NCI-H2171 (cell line): ENCODE results near the gene HOXB8.

Source experiments
- DNase-seq: peaks from one replicate; lab custom pipeline; 2025; lab: John Stamatoyannopoulos, UW

Gene HOXB8

GRCh38 chr17:48615047-48615962 is at the start of gene HOXB8:
Gene HOXB8 (minus strand): TSS chr17:48615292. CDS start chr17:48614704, 588 bp downstream.
- DNase-seq: no peak

GRCh38 chr17:48663134-48663924 is 48.2 kb upstream of the HOXB8 start:
- DNase-seq: no peak

GRCh38 chr17:48655913-48656312 is 40.8 kb upstream of the HOXB8 start:
- no peak for DNase-seq

GRCh38 chr17:48649741-48650140 is 34.6 kb upstream of the HOXB8 start:
- no peak for DNase-seq

- DNase-seq: no peak
These were observed 32.8 kb upstream of the HOXB8 start for GRCh38 chr17:48647963-48648245.

DNA sequence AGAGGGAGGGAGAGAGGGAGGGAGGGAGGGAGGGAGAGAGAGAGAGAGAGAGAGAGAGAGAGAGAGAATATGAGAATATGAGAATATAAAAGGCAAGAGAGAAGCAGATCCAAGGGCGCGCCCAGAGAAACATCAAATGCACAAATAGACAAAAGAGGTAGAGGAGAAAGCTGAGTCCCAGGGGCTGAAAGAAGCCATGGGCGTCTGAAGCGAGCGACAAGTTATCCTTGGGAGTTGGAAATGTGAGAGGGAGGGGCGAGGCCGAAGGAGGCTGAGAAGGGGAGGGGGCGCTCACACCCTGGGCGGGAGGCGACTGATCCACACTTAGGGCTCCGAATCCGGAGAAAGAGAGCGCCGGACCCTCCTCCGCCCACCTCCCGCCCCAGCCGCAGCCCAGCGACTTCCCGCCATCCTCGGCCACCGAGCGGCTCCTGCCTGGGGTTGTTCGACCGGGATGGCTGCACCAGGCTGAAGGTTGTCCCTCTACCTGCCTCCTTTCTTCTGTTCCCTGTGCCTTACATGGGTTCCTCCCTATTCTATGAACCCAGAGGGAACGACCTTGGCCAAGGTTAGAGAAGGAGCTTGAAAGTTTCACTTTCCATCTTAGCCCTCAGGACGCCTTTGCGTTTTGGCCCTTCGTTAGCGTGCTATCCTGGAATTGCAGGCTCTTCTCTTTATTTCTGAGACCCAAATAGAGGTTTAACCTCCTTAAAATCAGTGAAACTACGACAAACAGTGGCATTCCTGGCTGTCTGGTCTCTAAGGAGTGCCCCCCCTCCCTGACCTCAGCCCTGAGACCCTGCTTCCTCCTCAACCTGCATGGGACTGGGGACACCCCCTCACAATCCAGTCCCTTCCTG is 32.2 kb upstream of the HOXB8 start:
- no peak for DNase-seq

DNA sequence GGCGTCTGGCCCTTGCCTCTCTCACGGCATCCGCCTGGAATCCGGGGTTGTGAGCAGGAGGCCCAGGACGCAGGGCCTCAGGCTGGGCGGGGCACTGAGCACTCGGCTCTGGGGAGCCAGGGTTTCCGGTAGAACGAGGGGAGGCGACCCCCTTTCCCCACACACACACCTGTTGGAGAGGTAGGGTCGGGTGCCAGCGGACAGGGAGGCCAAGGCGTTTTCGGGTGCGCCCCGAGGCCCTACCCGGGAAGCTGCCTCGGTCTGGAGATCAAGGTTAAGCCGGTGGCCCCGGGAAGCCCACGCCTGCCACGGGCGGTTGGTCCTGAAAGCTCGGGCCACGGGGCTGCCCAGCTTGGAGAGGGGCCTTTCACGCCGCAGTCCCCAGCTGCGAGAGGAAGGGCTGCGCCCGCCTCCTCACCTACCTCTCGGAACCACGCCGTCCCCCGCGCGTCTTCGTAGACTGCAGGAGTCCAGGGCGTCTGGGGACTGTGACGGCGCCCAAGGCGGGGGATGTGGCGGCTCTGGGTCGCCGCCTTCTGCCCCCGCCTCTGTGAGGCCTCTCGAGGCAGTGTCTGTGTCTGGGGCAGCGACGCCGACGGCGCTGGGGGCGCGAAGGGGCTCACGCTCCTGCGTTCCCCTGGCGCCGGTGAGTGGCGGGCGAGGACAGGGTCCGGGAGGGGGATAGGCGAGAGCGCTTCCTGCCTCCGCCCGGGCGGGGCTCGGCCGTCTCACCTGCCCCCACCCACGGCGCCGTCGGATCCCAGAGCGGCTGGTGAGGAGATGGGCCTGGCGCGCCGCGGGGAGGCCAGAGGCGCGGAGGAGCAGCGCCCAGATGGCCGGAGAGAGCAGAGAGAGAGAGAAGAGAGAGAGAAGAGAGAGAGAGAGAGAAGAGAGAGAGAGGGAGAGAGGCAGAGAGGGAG is 31.4 kb upstream of the HOXB8 start:
- DNase-seq: no peak

DNA sequence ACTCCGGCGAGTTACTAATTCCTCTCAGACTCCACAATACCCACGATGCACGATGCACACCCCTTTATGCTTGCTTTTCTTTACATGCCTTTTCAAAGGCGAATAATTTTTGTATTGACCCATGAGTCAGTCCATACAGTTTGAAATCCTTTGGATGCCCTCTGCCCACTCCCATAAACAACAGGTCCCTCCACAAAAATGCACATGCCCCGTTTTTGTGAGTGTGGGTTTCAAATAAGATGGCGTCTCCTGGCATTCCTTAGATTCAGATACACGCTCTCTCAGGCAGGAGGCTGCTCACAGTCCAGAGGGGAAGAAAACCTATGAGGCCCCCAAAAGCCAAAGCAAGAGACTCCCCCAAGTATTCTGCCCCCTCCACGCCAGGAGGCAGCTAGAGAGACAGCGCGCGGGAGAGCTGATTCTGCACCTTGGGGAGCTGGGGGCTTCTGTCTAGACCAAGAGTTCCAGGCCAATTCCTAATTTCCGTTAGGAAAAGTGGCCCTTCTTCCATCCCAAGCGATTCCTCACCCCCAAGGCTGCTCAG is 30.6 kb upstream of the HOXB8 start:
- no peak for DNase-seq

DNA sequence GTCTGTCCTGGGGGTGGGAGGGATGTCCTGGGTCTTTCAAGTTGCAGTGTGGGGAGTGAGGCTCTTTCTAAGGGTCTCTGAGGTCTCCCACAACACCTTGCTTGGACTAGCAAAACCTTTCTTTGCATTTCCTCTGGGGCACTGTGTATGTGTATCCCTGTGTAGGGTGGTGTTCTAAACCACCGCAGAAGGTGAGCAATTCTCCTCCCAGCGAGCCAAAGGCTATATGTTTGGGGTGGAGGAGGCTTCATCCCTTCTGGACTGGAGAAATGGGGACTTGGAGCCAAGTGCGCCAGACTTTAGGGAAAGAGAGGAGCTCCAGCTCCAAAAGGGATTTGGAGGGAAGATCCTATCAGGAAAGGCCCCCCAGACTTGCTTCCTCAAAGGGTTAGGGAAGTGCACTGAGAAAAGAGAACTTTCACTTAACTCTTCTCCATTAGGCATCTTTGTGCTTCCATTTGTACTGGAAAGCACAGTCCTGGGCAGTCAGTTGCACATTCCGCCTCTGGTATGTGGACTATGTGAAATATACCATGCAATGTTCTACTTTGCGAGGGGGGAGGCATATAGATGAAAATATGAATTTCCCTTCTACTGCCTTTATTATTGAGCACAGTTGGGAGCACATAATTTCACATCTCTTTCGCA is 29.9 kb upstream of the HOXB8 start:
- DNase-seq: no peak

DNA sequence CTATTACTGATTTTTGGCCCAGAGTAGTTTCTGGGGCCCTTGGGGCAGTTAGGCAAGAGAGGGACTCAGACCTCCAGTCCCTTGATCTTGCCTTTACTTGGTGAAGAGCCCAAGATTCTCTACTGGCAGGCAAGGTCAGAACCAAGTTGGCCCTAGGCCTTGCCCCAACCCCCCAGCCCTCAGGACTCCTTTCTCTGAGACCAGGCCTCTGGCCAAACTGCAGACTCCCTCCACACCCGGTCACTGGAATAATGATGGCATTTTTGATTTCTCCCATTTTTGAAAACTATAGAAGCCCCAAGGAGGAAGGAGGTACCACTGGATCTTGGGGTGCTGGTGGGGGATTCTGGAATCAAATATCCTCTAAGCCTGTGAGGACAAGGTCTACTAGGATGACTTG is 29.1 kb upstream of the HOXB8 start:
- no peak for DNase-seq

- no peak for DNase-seq
These were observed 28.6 kb upstream of the HOXB8 start for GRCh38 chr17:48643697-48644012.

- DNase-seq: no peak
These were observed 28.0 kb upstream of the HOXB8 start for GRCh38 chr17:48642843-48643696.

DNA sequence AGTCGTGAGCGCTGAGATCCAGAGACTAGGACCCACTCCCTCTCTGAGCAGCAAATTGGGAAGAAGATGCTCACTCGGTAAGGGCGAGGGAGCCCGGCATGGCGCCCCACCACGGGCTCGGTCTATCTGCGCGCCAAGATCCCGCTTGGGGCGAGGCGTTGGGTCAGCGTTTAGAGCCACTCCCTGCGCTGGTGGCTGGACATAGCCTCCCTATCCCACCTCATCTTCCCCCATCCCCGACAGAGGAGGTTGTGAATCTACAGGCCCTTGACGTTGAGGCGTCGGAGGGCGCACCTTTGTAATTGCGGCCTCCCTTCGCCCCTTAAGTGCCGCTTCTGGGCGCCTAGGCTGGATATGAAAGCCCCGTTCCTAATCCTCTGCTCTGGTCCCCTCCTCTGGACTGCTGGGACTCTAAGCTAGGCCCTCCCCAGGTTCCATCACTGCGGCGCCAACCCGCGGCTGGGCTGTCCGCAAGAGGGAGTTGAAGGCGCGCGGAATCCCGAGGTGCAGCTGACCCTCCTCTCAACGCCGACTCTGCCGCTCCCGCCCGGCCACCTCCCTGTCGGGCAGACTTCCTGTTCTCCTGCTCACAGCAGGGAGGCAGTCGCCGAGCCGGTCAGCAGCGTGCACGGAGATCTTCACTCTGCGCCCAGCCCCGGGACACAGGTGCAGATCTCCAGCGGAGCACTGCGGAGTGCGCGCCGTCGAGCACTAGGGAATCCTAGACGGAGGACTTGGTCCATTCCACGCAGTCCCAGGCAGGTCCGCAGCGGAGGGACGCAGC is 27.2 kb upstream of the HOXB8 start:
- DNase-seq: no peak

GRCh38 chr17:48641541-48642058 is 26.5 kb upstream of the HOXB8 start:
- no peak for DNase-seq

DNA sequence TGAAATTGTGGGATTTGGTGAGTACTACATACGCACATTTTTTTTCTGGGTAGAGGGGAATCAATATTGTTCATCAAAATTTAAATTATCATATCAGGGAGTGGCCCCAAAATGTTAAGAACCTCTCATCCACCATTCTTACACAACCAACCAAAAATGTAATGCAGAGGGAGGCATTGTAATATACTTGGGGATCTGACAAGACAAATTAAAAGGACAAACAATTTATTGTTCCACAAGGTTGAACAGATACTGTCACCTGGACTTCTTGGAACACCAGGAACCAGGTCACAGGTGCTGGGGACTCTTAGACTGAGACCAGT is 25.7 kb upstream of the HOXB8 start:
- DNase-seq: no peak

GRCh38 chr17:48639982-48640857 is 25.1 kb upstream of the HOXB8 start:
- no peak for DNase-seq

GRCh38 chr17:48639136-48639535 is 24.0 kb upstream of the HOXB8 start:
- no peak for DNase-seq
